PC-9 (cell line): ENCODE data around the gene ZFP62. TPM values are rescaled to one million over a fixed set of nuclear protein-coding genes. Genes with fewer than 3 reads are reported as not detected.

Experiments
- BruUV-seq: library from RNA; stranded (reverse); fragments of 400-500 nt; replicated peaks from 2 replicates; lab custom pipeline; 2021; lab: Mats Ljungman, UMichigan
- CTCF ChIA-PET: fragments of 300-600 bp; sonication (Branson Sonifier 250); formaldehyde crosslinking; loops from one replicate; lab custom pipeline; 2022; ENCODE audit warnings: antibody characterized with exemption; lab: Charles Lee
- POLR2A ChIA-PET: fragments of 300-600 bp; sonication (Branson Sonifier 250); formaldehyde crosslinking; loops from one replicate; lab custom pipeline; 2022; ENCODE audit warnings: antibody characterized with exemption; ENCODE audit not compliant: unreplicated experiment; lab: Charles Lee
- DNase-seq, 2 experiments: peaks; one replicate each; pipeline versions ENCODE4 v3.0.0 to v3.0.0-alpha.2; 2015 to 2022; ENCODE audit warnings: mixed read lengths in 1 of 2
- H2AFZ ChIP-seq: fragments of 200-600 bp; sonication (generic); 2 replicates; pipeline ENCODE4 v1.8.1; 2017; ENCODE audit warnings: antibody characterized with exemption
- H3F3A ChIP-seq: fragments of 200-600 bp; sonication (generic); 2 replicates; pipeline ENCODE4 v1.8.1; 2017; ENCODE audit warnings: antibody characterized with exemption, mild to moderate bottlenecking, low read depth; ENCODE audit not compliant: insufficient read depth
- H3K27ac ChIP-seq: fragments of 200-600 bp; sonication (generic); 2 replicates; pipeline ENCODE4 v1.6.1; 2016; ENCODE audit warnings: mixed run types
- H3K27me3 ChIP-seq: fragments of 200-600 bp; sonication (generic); 2 replicates; pipeline ENCODE4 v1.6.1; 2016; ENCODE audit warnings: low read depth, mixed run types; ENCODE audit not compliant: insufficient read depth
- H3K36me3 ChIP-seq: fragments of 200-600 bp; sonication (generic); 2 replicates; pipeline ENCODE4 v1.6.1; 2016; ENCODE audit warnings: low read depth, mixed run types
- H3K4me1 ChIP-seq: fragments of 200-600 bp; sonication (generic); replicated peaks from 2 replicates; pipeline ENCODE4 v1.6.1; 2016; ENCODE audit warnings: mixed run types; ENCODE audit not compliant: insufficient read depth
- H3K4me2 ChIP-seq: fragments of 200-600 bp; sonication (generic); 2 replicates; pipeline ENCODE4 v1.6.1; 2017; ENCODE audit warnings: mixed run types
- H3K4me3 ChIP-seq: fragments of 200-600 bp; sonication (generic); 2 replicates; pipeline ENCODE4 v1.6.1; 2016; ENCODE audit warnings: mixed run types
- H3K79me2 ChIP-seq: fragments of 200-600 bp; sonication (generic); 2 replicates; pipeline ENCODE4 v1.6.1; 2017; ENCODE audit warnings: low read depth, mixed run types
- H3K9me2 ChIP-seq: fragments of 200-600 bp; sonication (generic); 2 replicates; pipeline ENCODE4 v1.8.1; 2017; ENCODE audit warnings: mild to moderate bottlenecking; ENCODE audit not compliant: insufficient read depth
- H3K9me3 ChIP-seq: fragments of 200-600 bp; sonication (generic); 2 replicates; pipeline ENCODE4 v1.8.1; 2016; ENCODE audit warnings: low read depth; ENCODE audit not compliant: insufficient read depth
- H4K20me1 ChIP-seq: fragments of 200-600 bp; sonication (generic); 2 replicates; pipeline ENCODE4 v1.8.1; 2017; ENCODE audit not compliant: insufficient read depth
- EZH2 ChIP-seq: fragments of 200-600 bp; sonication (generic); IDR thresholded peaks from 2 replicates; pipeline ENCODE4 v1.8.0; 2017; ENCODE audit warnings: antibody characterized with exemption, low read depth
- intact Hi-C: fragments of 100-400 bp; cut with micrococcal nuclease; formaldehyde crosslinking; loops from one replicate; pipeline ENCODE4 v1.10.0; 2022; ENCODE audit not compliant: unreplicated experiment
- total RNA-seq: library from RNA; stranded (reverse); gene quantifications from 2 replicates; pipeline ENCODE4 v1.2.3, GENCODE V29; 2021
- TF ChIP-seq, protein P1 (sequence below): fragments of 200-600 bp; sonication (generic); conservative IDR thresholded peaks from 2 replicates; pipeline ENCODE4 v1.6.1; 2017; ENCODE audit warnings: mixed run types, antibody characterized with exemption, mild to moderate bottlenecking, moderate library complexity

ZFP62 gene
- total RNA-seq, 1 experiment from 2014 or later = 57.3 TPM

DNA sequence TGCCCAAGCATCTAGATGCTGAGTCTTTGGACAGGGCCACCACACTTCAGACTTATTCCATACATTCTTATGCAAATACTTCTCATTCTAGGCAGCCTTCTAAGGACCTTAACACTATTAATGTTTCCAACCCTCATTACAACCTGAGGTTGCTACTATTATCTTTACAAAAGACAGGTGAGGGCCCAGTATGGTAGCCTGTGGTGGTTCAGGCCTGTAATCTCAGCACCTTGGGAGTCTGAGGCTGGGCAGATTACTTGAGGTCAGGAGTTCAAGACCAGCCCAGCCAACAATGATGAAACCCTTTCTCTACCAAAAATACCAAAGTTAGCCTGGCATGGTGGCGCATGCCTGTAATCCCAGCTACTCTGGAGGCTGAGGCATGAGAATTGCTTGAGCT, 16.2 kb downstream of the ZFP62 start:
- Histone ChIP-seq H3K9me3 (peaks cover 50% of the 10 kb centered on the region), H4K20me1 (no peaks in the 10 kb centered on the region), H2AFZ (no peak overlapping the region), H3K27ac (no peak overlapping the region), H3K27me3 (no peaks in the 10 kb centered on the region), H3K4me3 (no peak overlapping the region), H3K79me2 (no peaks in the 10 kb centered on the region), H3K4me2 (no peak overlapping the region), H3K9me2 (no peaks in the 10 kb centered on the region; the same call in 1 of the 2 replicates), H3F3A (peaks cover 10% of the 10 kb centered on the region), H3K4me1 (no peaks in the 10 kb centered on the region), H3K36me3 (peaks cover 24% of the 10 kb centered on the region)
- POLR2A ChIA-PET = no interaction called here
- BruUV-seq = no TSS peak
- TF ChIP-seq EZH2 = no peak
- TF ChIP-seq, protein P1, sequence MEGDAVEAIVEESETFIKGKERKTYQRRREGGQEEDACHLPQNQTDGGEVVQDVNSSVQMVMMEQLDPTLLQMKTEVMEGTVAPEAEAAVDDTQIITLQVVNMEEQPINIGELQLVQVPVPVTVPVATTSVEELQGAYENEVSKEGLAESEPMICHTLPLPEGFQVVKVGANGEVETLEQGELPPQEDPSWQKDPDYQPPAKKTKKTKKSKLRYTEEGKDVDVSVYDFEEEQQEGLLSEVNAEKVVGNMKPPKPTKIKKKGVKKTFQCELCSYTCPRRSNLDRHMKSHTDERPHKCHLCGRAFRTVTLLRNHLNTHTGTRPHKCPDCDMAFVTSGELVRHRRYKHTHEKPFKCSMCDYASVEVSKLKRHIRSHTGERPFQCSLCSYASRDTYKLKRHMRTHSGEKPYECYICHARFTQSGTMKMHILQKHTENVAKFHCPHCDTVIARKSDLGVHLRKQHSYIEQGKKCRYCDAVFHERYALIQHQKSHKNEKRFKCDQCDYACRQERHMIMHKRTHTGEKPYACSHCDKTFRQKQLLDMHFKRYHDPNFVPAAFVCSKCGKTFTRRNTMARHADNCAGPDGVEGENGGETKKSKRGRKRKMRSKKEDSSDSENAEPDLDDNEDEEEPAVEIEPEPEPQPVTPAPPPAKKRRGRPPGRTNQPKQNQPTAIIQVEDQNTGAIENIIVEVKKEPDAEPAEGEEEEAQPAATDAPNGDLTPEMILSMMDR = no peak
- DNase-seq = no peak
- intact Hi-C loops = no loop called here
- CTCF ChIA-PET = no interaction called here

DNA sequence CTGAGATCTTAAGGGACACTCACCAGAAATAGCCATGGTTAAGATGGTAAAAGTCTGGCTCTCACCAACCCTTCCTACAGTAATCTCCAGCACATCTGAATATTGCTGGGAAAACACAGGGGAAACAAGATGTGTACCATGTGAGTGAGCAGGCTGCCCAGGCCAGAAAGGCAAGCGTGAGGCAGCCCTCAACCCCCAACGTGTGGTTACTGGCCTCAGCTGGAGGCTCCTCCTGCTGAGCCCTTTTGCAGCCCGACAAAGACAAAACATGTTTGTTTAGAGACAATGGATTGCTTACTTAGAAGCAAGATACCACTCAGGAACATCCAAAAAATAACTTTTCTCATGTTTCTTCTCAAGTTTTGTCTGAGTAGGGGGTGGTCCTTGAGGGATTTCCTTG, 16.6 kb downstream of the ZFP62 start:
- BruUV-seq = no TSS peak
- Histone ChIP-seq H3K4me1 (no peaks in the 10 kb centered on the region), H3K36me3 (peaks cover 20% of the 10 kb centered on the region), H3K9me2 (no peaks in the 10 kb centered on the region; the same call in 1 of the 2 replicates), H3K27ac (no peak overlapping the region), H3F3A (peaks cover 10% of the 10 kb centered on the region), H3K9me3 (peaks cover 46% of the 10 kb centered on the region), H3K79me2 (no peaks in the 10 kb centered on the region), H3K27me3 (no peaks in the 10 kb centered on the region), H2AFZ (no peak overlapping the region), H4K20me1 (no peaks in the 10 kb centered on the region), H3K4me2 (no peak overlapping the region), H3K4me3 (no peak overlapping the region)
- ChIA-PET CTCF (no interaction called here), POLR2A (no interaction called here)
- TF ChIP-seq, protein P1 = no peak
- TF ChIP-seq EZH2 = no peak
- DNase-seq = no peak
- intact Hi-C loops = no loop called here

DNA sequence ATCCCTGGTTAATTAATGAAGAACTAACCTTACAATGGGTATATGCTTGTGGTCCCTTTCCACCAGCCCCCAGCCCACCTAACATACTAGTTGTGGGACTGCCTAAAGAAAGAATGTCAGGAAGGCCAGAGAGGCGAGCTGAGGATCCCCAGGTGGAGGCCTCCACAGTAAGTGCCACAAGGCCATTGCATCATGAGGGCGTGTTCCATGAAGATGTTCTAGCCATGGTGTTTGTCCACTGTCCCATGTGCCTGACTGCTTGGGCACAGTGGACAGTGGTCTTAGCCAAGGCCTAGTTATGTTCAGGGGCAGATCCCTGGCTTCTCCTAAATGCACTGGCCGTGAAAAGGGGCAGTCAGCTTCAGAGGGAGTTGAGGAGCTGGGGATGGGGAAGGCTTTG, 21.1 kb downstream of the ZFP62 start:
- Histone ChIP-seq H3K36me3 (no peaks in the 10 kb centered on the region), H3K27ac (no peak overlapping the region), H3K9me3 (peaks cover 6% of the 10 kb centered on the region), H4K20me1 (no peaks in the 10 kb centered on the region), H3K9me2 (no peaks in the 10 kb centered on the region; the same call in 1 of the 2 replicates), H3K4me1 (no peaks in the 10 kb centered on the region), H3K4me3 (no peak overlapping the region), H3K4me2 (no peak overlapping the region), H3K27me3 (no peaks in the 10 kb centered on the region), H3K79me2 (no peaks in the 10 kb centered on the region), H2AFZ (no peak overlapping the region), H3F3A (peaks cover 10% of the 10 kb centered on the region)
- no TSS peak for BruUV-seq
- POLR2A ChIA-PET = no interaction called here
- CTCF ChIA-PET = interaction anchor here (0.6 kb wide), 1 partner anchor 403 kb away, joined by 3 read pairs; no protein-coding TSS in a partner anchor
- no peak for DNase-seq
- TF ChIP-seq EZH2 = no peak
- TF ChIP-seq, protein P1 = no peak
- intact Hi-C loops = no loop called here
